Endothelial cell of umbilical vein (primary cell): Measurements from ENCODE around the gene PRPF31. TPM values are rescaled to one million over a fixed set of nuclear protein-coding genes. Genes with fewer than 3 reads are reported as not detected.

Experiments
- BruUV-seq: library from RNA; stranded (reverse); fragments of 400-500 nt; replicated peaks from 2 replicates; lab custom pipeline; 2021; lab: Mats Ljungman, UMichigan
- CTCF ChIA-PET: fragments of 300-600, 350-600 bp; sonication (Branson Sonifier 250); formaldehyde crosslinking; loops from one replicate; lab custom pipeline; 2021; ENCODE audit warnings: antibody characterized with exemption, inconsistent platforms; lab: Charles Lee
- POLR2A ChIA-PET: fragments of 300-600, 350-600 bp; sonication (Branson Sonifier 250); formaldehyde crosslinking; loops from one replicate; lab custom pipeline; 2021; ENCODE audit warnings: antibody characterized with exemption, inconsistent platforms; lab: Charles Lee
- DNase-seq: peaks from one replicate; pipeline ENCODE4 v3.0.0-alpha.2; 2011; ENCODE audit warnings: low read depth, low spot score
- FAIRE-seq: peaks from 2 replicates; lab custom pipeline; 2011; peaks lifted over from hg19 to GRCh38; lab: Jason Lieb, UNC
- H2AFZ ChIP-seq: 2 replicates; pipeline ENCODE4 v1.6.0; 2012; ENCODE audit warnings: low read depth, low read length, control low read depth, inconsistent platforms
- H3K27ac ChIP-seq: 2 replicates; pipeline ENCODE4 v1.5.1; 2011; ENCODE audit warnings: low read depth, mild to moderate bottlenecking, control low read depth, low read length, moderate library complexity; ENCODE audit not compliant: insufficient read depth
- H3K27me3 ChIP-seq, 2 experiments: 2 replicates each; pipeline versions ENCODE4 v1.6.0 to v1.6.1; 2011; ENCODE audit warnings: low read length in 2 of 2, mixed read lengths in 1 of 2; ENCODE audit not compliant: control insufficient read depth in 2 of 2, insufficient read depth in 2 of 2
- H3K36me3 ChIP-seq, 2 experiments: 2 replicates in 1 of 2; 3 replicates in 1 of 2; pipeline ENCODE4 v1.5.1; 2011; ENCODE audit warnings: low read length in 2 of 2, mild to moderate bottlenecking in 1 of 2, moderate library complexity in 1 of 2; ENCODE audit not compliant: control insufficient read depth in 2 of 2, insufficient read depth in 2 of 2; ENCODE audit errors: extremely low read depth in 1 of 2
- H3K4me1 ChIP-seq: 3 replicates; pipeline ENCODE4 v1.5.1; 2011; ENCODE audit warnings: mild to moderate bottlenecking, low read length; ENCODE audit not compliant: control insufficient read depth, insufficient read depth; ENCODE audit errors: extremely low read depth
- H3K4me2 ChIP-seq: 2 replicates; pipeline ENCODE4 v1.6.1; 2011; ENCODE audit warnings: low read length, control low read depth, mixed read lengths; ENCODE audit not compliant: insufficient read depth
- H3K4me3 ChIP-seq, 3 experiments: fragments of 200-600 bp in 1 of 3; sonication (generic), shearing (Covaris generic) in 1 of 3; replicated peaks in 1 of 3; 2 replicates each; pipeline ENCODE4 v1.5.1; 2011 to 2016; ENCODE audit warnings: control low read depth in 3 of 3, low read length in 3 of 3, mild to moderate bottlenecking in 2 of 3, inconsistent platforms in 1 of 3, low read depth in 1 of 3, moderate library complexity in 1 of 3; ENCODE audit not compliant: insufficient read depth in 1 of 3
- H3K79me2 ChIP-seq: 2 replicates; pipeline ENCODE4 v1.6.0; 2012; ENCODE audit warnings: low read length, inconsistent platforms; ENCODE audit not compliant: control insufficient read depth, insufficient read depth
- H3K9ac ChIP-seq: replicated peaks from 2 replicates; pipeline ENCODE3; 2011; ENCODE audit warnings: low read length, control low read depth; ENCODE audit not compliant: insufficient read depth; ENCODE audit errors: extremely low read depth
- H3K9me1 ChIP-seq: replicated peaks from 3 replicates; pipeline ENCODE4 v1.6.0; 2011; ENCODE audit warnings: mild to moderate bottlenecking, low read length; ENCODE audit not compliant: control insufficient read depth, insufficient read depth; ENCODE audit errors: extremely low read depth
- H3K9me3 ChIP-seq: replicated peaks from 2 replicates; pipeline ENCODE4 v1.5.1; 2012; ENCODE audit warnings: low read length, inconsistent platforms; ENCODE audit not compliant: control insufficient read depth, insufficient read depth
- H4K20me1 ChIP-seq: replicated peaks from 2 replicates; pipeline ENCODE3; 2011; ENCODE audit warnings: mild to moderate bottlenecking, low read length; ENCODE audit not compliant: control insufficient read depth, insufficient read depth; ENCODE audit errors: extremely low read depth
- EZH2 ChIP-seq: IDR thresholded peaks from 2 replicates; pipeline ENCODE4 v1.6.1; 2012; ENCODE audit warnings: borderline replicate concordance, low read depth, mild to moderate bottlenecking, moderate library complexity, low read length, inconsistent platforms; ENCODE audit not compliant: severe bottlenecking
- FOS ChIP-seq: IDR thresholded peaks from 2 replicates; pipeline ENCODE4 v1.6.1; 2011; ENCODE audit warnings: mild to moderate bottlenecking, low read length, moderate library complexity, borderline replicate concordance; ENCODE audit not compliant: insufficient read depth
- GATA2 ChIP-seq: IDR thresholded peaks from 2 replicates; pipeline ENCODE4 v1.7.0; 2011; ENCODE audit warnings: low read depth, mild to moderate bottlenecking, moderate library complexity, mixed read lengths, low read length; ENCODE audit not compliant: insufficient read length, insufficient read depth
- JUN ChIP-seq: IDR thresholded peaks from 2 replicates; pipeline ENCODE4 v1.6.1; 2011; ENCODE audit warnings: borderline replicate concordance, low read depth; ENCODE audit not compliant: insufficient read length, insufficient read depth
- dilution Hi-C: fragments of 300-500 bp; cut with MboI; formaldehyde crosslinking; loops from one replicate; pipeline ENCODE4 v1.15.0; 2019; ENCODE audit warnings: low sequenced_read_pairs; ENCODE audit not compliant: extremely low pct_ligation_motif_present
- intact Hi-C: fragments of 100-400 bp; cut with micrococcal nuclease; formaldehyde crosslinking; loops from one replicate; pipeline ENCODE4 v1.10.0; 2022
- polyA plus RNA-seq, 4 experiments: library from polyadenylated mRNA; depleted of rRNA in 3 of 4; stranded (reverse) in 3 of 4; unstranded in 1 of 4; fragments of >200 nt; gene quantifications; 2 replicates each; pipeline versions ENCODE4 v1.2.1 to v1.2.3, GENCODE V29; 2011 to 2012; ENCODE audit warnings: missing spikeins in 1 of 4
- total RNA-seq: library from RNA; stranded (reverse); gene quantifications from 2 replicates; pipeline ENCODE4 v1.2.3, GENCODE V29; 2021

PRPF31 gene
- total and polyA plus RNA-seq, 2 donors (not counting 3 experiments of a cell fraction or from before 2014, with no cell fraction given), result 76.2 to 101 TPM

- intact Hi-C loops, result no loop called here
- H3K4me2 ChIP-seq, result no peak overlapping the region
- H3K4me3 ChIP-seq, result no peak overlapping the region
- no peaks in the 10 kb centered on the region for H3K4me1 ChIP-seq
- no peaks in the 10 kb centered on the region for H3K9me3 ChIP-seq
- ChIA-PET CTCF (no interaction called here), POLR2A (interaction anchor here (0.6 kb wide), 1 partner anchor 713 kb away, joined by 5 read pairs; no protein-coding TSS in a partner anchor)
- no peak overlapping the region for H2AFZ ChIP-seq
- DNase-seq, result no peak
- no peaks in the 10 kb centered on the region for H3K27me3 ChIP-seq
- H3K9ac ChIP-seq, result no peak overlapping the region
- FAIRE-seq, result no peak
- BruUV-seq, result no TSS peak
- dilution Hi-C loops, result no loop called here
- H3K36me3 ChIP-seq, result peaks cover 29 to 60% of the 10 kb centered on the region in 2 experiments
- TF ChIP-seq FOS, result no peak
- no peak for TF ChIP-seq JUN
- TF ChIP-seq EZH2, result no peak
- TF ChIP-seq GATA2, result no peak
- H3K9me1 ChIP-seq, result no peaks in the 10 kb centered on the region
- no peaks in the 10 kb centered on the region for H4K20me1 ChIP-seq
- peaks cover 20% of the 10 kb centered on the region for H3K79me2 ChIP-seq
- no peak overlapping the region for H3K27ac ChIP-seq
Measured at GRCh38 chr19:54145541-54146158, 30.1 kb downstream of the PRPF31 start.

GRCh38 chr19:54147676-54148075 lies 32.1 kb downstream of the PRPF31 start:
- Histone ChIP-seq H2AFZ (no peak overlapping the region), H3K9me1 (no peaks in the 10 kb centered on the region), H3K4me3 (no peak overlapping the region), H3K4me1 (no peaks in the 10 kb centered on the region), H3K9me3 (no peaks in the 10 kb centered on the region), H4K20me1 (no peaks in the 10 kb centered on the region), H3K4me2 (no peak overlapping the region), H3K27me3 (no peaks in the 10 kb centered on the region), H3K9ac (no peak overlapping the region), H3K27ac (no peak overlapping the region), H3K79me2 (peaks cover 2% of the 10 kb centered on the region), H3K36me3 (peaks cover 31 to 76% of the 10 kb centered on the region in 2 experiments)
- intact Hi-C loops (no loop called here), dilution Hi-C loops (no loop called here)
- POLR2A ChIA-PET, result interaction anchor here (0.7 kb wide), 1 partner anchor 9 kb away, joined by 4 read pairs; no protein-coding TSS in a partner anchor
- TF ChIP-seq EZH2, result no peak
- BruUV-seq, result no TSS peak
- FAIRE-seq (no peak), DNase-seq (no peak)
- CTCF ChIA-PET, result interaction anchor here (1.2 to 2.1 kb wide), 2 partner anchors 10 to 21 kb away, joined by 3 to 6 read pairs; partner anchors contain the start of gene CNOT3
